Spleen (tissue), 7 donors: ENCODE data around the gene ATP2B3.

Source experiments
- CTCF ChIP-seq, 11 experiments: fragments of 200-600 bp in 7 of 11; fragments of 450-650 bp in 4 of 11; sonication (generic) in 4 of 11; IDR thresholded peaks in 8 of 11; conservative IDR thresholded peaks in 3 of 11; 1 replicate in 7 of 11; 2 replicates in 4 of 11; pipeline versions ENCODE4 v1.4.0 to v1.8.0; 2016 to 2021; ENCODE audit warnings: antibody characterized with exemption in 11 of 11, inconsistent platforms in 4 of 11, mild to moderate bottlenecking in 1 of 11
- POLR2A ChIP-seq, 3 donors: fragments of 450-650 bp; IDR thresholded peaks; one replicate each; pipeline ENCODE4 v1.5.1; 2017; ENCODE audit warnings: antibody characterized with exemption in 3 of 3, mild to moderate bottlenecking in 1 of 3
- POLR2AphosphoS5 ChIP-seq, 3 donors: sonication (generic); formaldehyde crosslinking; IDR thresholded peaks; one replicate each; pipeline ENCODE4 v1.5.1; 2017; ENCODE audit warnings: antibody characterized with exemption in 3 of 3
- donor health status: DM: no; HTN: no; CAD: no; lungs with moderate emphysema.
- donor health status: DM: no; HTN: no; CAD: no.
- donor health status: DM: no; HTN: no; CAD: no.

- TF ChIP-seq POLR2A (IDR thresholded peaks at IDR 0.05) = no peak
- TF ChIP-seq CTCF (IDR thresholded peaks at IDR 0.05 in 8 of 11, conservative IDR thresholded peaks at IDR 0.05 in 3 of 11) = no peak
- no peak for TF ChIP-seq POLR2AphosphoS5 (IDR thresholded peaks at IDR 0.05)
Observed at GRCh38 chrX:153626025-153626633, 108.7 kb downstream of the ATP2B3 start.
